Activated gamma-delta T cell (primary cell): Measurements from ENCODE around the gene MEIOB.

Experiments used
- DNase-seq: peaks from one replicate; lab custom pipeline; 2025; lab: John Stamatoyannopoulos, UW

Gene MEIOB

DNA sequence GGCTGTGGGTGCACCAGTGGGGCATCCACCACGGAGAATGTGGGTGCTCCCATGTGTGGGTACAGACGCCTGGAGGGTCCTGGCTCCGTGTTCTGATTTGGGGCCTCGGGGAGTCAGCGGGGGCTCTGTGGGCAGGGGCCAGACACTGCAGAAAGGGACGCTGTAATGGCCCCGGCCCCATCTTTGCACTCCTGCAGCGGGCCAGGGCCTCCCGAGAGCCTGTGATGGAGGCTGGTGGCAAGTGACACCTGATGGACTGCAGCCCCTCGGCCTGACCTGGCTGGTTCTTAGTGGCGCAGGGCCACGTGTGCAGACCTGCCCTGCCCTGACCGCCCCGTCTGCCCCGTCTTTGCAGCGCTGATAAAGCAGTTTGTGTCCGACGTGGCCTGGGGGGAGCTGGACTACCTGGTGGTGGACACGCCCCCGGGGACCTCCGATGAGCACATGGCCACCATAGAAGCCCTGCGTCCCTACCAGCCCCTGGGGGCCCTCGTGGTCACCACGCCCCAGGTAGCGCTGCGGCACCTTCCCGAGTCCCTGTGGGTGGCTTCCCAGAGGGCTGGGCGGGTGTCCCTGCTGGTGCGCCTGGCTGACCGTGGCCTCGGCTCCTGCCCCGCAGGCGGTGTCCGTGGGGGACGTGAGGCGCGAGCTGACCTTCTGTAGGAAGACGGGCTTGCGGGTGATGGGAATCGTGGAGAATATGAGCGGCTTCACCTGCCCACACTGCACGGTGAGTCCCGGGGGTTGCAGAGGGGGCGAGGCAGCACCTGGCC lies 84.5 kb downstream of the MEIOB start:
- DNase-seq, result no peak

DNA sequence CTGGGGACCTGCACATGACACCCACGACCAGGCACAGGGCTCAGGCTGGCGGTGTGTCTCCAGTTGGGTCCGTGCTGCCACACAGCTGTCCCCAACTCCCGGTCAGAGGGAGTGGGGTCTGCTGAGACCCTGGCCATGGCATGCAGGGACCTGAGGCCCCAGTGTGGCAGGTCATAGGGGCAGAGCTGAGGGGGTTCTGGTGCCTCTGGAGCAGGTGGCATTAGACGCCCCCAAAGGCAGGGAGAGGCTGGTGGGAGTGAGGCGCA lies 85.0 kb downstream of the MEIOB start:
- no peak for DNase-seq

DNA sequence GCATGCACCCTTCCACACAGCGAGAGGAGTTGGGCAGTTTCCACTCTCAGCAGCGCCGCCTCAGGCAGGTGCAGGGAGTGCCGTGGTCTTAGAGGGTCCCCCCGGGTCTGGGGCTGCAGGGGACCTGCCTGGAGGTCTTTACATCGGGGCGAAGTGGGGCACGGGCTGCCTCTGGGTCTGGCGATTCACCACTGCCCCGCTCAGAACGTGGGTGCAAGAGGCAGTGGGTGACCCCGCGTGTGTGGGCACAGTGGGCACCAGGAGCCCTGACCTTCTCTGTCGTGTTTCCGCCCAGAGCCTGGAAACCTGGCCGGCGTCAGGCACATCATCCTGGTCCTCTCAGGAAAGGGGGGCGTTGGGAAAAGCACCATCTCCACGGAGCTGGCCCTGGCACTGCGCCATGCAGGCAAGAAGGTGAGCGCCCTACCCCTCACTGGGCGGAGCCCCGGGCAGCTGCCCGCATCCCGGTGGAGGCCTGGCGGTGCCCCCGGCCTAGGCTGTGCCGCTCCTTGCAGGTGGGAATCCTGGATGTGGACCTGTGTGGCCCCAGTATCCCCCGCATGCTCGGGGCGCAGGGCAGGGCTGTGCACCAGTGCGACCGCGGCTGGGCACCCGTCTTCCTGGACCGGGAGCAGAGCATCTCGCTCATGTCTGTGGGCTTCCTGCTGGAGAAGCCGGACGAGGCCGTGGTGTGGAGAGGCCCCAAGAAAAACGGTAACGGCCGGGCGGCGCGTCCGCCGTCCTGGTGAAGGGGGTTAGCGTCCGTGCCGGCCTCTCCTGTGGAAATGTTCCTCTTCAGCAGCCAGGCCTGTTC lies 85.5 kb downstream of the MEIOB start:
- no peak for DNase-seq

DNA sequence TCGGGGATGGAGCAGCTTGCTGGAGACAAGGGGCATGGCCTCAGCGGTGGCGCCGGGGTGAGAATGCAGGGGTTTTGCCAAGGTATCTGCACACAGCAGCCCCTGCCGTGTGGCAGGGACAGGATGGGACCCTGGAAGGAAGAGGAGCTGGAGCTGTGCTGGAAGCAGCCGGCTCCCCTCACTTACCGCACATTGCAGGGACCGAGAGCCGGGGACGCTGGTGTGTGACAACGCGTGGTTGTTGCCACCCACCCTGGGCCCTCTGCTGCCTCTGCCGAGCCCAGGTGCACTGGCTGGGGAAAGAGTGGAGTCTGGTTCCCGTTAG lies 86.2 kb downstream of the MEIOB start:
- no peak for DNase-seq

DNA sequence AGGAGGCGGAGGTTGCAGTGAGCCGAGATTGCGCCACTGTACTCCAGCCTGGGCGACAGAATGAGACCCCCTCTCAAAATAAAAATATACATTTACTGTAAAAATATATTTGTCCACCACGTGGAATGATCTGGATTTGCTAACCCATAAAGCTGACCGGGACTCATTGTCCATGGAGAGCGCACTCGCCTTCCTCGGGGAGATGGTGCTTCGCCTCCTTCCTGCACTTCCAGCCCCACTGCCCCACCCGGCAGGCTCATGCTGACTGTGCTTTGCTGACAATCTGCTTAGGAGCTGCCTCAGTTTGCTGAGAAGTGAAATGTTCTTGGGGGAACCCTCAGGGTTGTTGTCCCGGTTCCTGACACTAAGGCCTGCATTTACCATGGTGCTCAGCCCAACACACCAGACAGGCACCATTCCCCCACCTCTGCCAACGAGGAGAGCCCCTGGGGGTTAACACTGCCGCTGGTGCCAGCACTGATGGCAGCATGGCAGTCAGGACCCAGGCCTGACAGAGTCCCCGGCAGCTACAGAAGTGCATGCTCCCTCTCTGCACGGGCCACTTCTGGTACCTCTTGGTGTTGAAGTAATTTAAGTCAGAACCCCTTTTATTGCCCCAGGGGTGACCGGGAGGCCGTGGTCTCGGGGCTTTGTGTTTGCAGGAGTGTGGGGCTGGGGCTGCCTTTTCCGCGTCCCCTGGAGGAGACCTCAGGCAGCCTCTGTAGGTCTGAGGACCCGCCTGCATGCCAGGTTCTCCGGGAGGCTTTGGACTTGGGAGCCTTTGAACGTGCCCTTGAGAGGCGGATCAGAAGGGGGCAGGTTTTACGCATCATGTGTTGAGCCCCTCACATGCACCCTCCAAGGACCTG lies 86.8 kb downstream of the MEIOB start:
- no peak for DNase-seq
